ENCODE results near the gene CFAP100. TPM values are rescaled to one million over a fixed set of nuclear protein-coding genes. Genes with fewer than 3 reads are reported as not detected.

The CFAP100 gene
- total RNA-seq, 1 experiment from 2014 or later: not detected

DNA sequence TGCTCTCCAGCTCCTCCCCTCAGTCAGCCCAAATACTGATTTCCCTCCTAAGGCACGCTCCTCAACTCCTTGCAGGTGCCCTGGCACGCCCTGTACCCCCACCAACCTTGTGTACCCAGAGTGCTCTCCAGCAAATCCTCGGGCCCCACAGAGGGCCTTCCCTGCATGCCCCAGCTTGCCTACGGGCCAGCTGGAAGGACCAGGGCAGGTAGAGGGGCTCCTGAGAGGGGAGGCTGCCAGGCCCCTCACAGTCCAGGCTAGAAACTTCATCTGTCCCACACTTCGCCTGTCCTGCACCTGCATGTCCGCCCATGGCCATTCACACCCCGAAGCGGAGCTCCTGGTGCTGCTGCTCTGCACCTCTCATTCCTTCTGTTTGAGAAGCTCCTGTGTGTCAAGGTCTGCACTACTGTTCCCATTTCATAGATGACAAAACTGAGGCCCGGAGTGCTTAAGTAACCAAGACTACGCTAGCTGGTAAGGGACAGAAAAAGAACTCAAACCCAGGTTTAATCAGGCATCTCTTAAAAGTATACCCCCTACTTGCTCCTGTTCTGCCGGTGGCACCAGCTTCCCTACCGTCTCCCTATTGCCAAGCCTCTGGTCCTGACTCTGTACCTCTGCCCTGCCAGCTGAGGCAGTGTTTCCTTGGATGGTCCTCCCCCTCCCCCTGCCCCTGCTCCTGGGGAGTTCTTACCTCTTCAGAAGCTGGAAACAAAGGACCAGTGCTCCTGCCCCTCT lies 45.4 kb downstream of the CFAP100 start:
- Histone ChIP-seq H3K9me2 (replicated peaks; ENCODE audit: low read length) (no peaks in the 10 kb centered on the region), H3K36me3 (ENCODE audit: low read depth, low read length) (no peaks in the 10 kb centered on the region), H3K4me2 (ENCODE audit: low read length) (no peak overlapping the region), H3K27ac (ENCODE audit: low read length) (no peak overlapping the region), H3F3A (ENCODE audit: low read length, unreplicated experiment) (no peaks in the 10 kb centered on the region), H3K79me2 (ENCODE audit: low read length) (no peaks in the 10 kb centered on the region), H3K9me3 (ENCODE audit: low read length) (no peaks in the 10 kb centered on the region), H4K20me1 (ENCODE audit: low read length) (no peaks in the 10 kb centered on the region), H3K9ac (ENCODE audit: low read length) (no peak overlapping the region), H3K27me3 (ENCODE audit: low read length) (no peaks in the 10 kb centered on the region), H3K4me1 (ENCODE audit: insufficient read depth, low read length) (no peaks in the 10 kb centered on the region), H2AFZ (ENCODE audit: low read length) (no peak overlapping the region), H3K4me3 (ENCODE audit: low read length) (no peak overlapping the region)
- ATAC-seq (no peak), DNase-seq (no peak)
- CTCF ChIA-PET: no interaction called here
- no TSS peak for BruUV-seq (replicated peaks)
- TF ChIP-seq, protein P1, sequence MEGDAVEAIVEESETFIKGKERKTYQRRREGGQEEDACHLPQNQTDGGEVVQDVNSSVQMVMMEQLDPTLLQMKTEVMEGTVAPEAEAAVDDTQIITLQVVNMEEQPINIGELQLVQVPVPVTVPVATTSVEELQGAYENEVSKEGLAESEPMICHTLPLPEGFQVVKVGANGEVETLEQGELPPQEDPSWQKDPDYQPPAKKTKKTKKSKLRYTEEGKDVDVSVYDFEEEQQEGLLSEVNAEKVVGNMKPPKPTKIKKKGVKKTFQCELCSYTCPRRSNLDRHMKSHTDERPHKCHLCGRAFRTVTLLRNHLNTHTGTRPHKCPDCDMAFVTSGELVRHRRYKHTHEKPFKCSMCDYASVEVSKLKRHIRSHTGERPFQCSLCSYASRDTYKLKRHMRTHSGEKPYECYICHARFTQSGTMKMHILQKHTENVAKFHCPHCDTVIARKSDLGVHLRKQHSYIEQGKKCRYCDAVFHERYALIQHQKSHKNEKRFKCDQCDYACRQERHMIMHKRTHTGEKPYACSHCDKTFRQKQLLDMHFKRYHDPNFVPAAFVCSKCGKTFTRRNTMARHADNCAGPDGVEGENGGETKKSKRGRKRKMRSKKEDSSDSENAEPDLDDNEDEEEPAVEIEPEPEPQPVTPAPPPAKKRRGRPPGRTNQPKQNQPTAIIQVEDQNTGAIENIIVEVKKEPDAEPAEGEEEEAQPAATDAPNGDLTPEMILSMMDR (conservative IDR thresholded peaks at IDR 0.05; ENCODE audit: low read depth, low read length): no peak
- TF ChIP-seq EZH2phosphoT487 (IDR thresholded peaks at IDR 0.05; ENCODE audit: borderline replicate concordance, low read length): no peak
- TF ChIP-seq EZH2 (IDR thresholded peaks at IDR 0.05; ENCODE audit: low read length, unreplicated experiment): no peak
- intact Hi-C loops (cut with micrococcal nuclease): no loop called here
- POLR2A ChIA-PET (ENCODE audit: unreplicated experiment): no interaction called here

DNA sequence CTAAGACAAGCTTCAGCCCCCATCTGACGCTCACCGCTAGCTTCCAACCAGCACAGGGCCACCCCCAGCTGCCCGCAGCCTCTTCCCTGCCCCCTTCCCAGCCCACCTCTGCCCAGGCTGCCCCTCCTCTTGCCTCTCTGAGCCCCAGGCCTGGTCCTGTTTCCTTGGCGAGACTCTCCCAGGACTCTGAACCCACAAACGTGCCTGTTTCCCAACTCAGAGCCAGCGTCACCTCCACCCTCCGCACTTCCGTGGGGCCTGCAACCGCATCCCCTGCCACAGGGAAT lies 45.9 kb downstream of the CFAP100 start:
- ATAC-seq (no peak), DNase-seq (no peak)
- no peaks in the 10 kb centered on the region for H3K9me3 ChIP-seq (ENCODE audit: low read length)
- H3K4me3 ChIP-seq (ENCODE audit: low read length): no peak overlapping the region
- H4K20me1 ChIP-seq (ENCODE audit: low read length): no peaks in the 10 kb centered on the region
- CTCF ChIA-PET: no interaction called here
- no peaks in the 10 kb centered on the region for H3K4me1 ChIP-seq (ENCODE audit: insufficient read depth, low read length)
- no peaks in the 10 kb centered on the region for H3K79me2 ChIP-seq (ENCODE audit: low read length)
- no peak overlapping the region for H3K27ac ChIP-seq (ENCODE audit: low read length)
- no peaks in the 10 kb centered on the region for H3K27me3 ChIP-seq (ENCODE audit: low read length)
- no peak overlapping the region for H3K4me2 ChIP-seq (ENCODE audit: low read length)
- no peaks in the 10 kb centered on the region for H3F3A ChIP-seq (ENCODE audit: low read length, unreplicated experiment)
- H3K36me3 ChIP-seq (ENCODE audit: low read depth, low read length): no peaks in the 10 kb centered on the region
- no peak overlapping the region for H3K9ac ChIP-seq (ENCODE audit: low read length)
- H2AFZ ChIP-seq (ENCODE audit: low read length): no peak overlapping the region
- BruUV-seq (replicated peaks): no TSS peak
- intact Hi-C loops (cut with micrococcal nuclease): no loop called here
- TF ChIP-seq EZH2phosphoT487 (IDR thresholded peaks at IDR 0.05; ENCODE audit: borderline replicate concordance, low read length): no peak
- POLR2A ChIA-PET (ENCODE audit: unreplicated experiment): no interaction called here
- no peaks in the 10 kb centered on the region for H3K9me2 ChIP-seq (replicated peaks; ENCODE audit: low read length)

DNA sequence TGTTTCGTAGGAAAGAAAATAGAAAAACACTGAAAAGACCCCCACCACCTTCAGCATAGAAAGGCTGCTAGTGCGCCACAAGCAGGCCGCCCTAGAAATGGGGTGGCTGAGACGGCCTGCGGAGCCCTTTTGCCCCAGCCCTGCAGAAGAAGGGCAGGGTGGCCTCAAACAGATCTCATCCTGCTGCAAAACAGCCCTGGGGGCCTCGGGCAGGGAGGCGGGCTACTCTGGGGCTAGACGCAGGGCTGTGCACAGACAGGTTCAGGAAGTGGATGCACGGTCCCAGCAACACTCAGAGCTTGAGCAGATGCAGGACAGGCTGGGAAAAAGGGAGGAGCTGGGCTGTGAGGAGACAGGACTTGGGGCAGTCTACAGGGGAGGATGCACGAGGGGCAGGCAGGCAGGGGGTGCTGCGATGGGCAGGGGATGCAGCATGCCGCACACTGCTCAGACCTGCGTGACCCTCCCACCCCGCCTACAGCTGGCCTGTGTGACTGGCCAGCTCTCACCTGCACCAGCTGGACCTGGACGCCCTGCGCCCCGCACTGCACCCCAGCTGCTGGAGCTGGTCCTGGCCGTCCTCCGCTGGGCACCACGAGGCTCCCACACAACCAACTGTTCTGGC lies 46.7 kb downstream of the CFAP100 start:
- Histone ChIP-seq H3K4me3 (ENCODE audit: low read length) (no peak overlapping the region), H3K9me3 (ENCODE audit: low read length) (no peaks in the 10 kb centered on the region), H2AFZ (ENCODE audit: low read length) (no peak overlapping the region), H3K9ac (ENCODE audit: low read length) (no peak overlapping the region), H3K36me3 (ENCODE audit: low read depth, low read length) (no peaks in the 10 kb centered on the region), H3K4me1 (ENCODE audit: insufficient read depth, low read length) (no peaks in the 10 kb centered on the region), H3K9me2 (replicated peaks; ENCODE audit: low read length) (no peaks in the 10 kb centered on the region), H3K27me3 (ENCODE audit: low read length) (no peaks in the 10 kb centered on the region), H3K27ac (ENCODE audit: low read length) (no peak overlapping the region), H4K20me1 (ENCODE audit: low read length) (no peaks in the 10 kb centered on the region), H3F3A (ENCODE audit: low read length, unreplicated experiment) (no peaks in the 10 kb centered on the region), H3K4me2 (ENCODE audit: low read length) (no peak overlapping the region), H3K79me2 (ENCODE audit: low read length) (no peaks in the 10 kb centered on the region)
- intact Hi-C loops (cut with micrococcal nuclease): no loop called here
- ATAC-seq: no peak
- no peak for TF ChIP-seq EZH2phosphoT487 (IDR thresholded peaks at IDR 0.05; ENCODE audit: borderline replicate concordance, low read length)
- TF ChIP-seq EZH2 (IDR thresholded peaks at IDR 0.05; ENCODE audit: low read length, unreplicated experiment): no peak
- TF ChIP-seq, protein P1 (conservative IDR thresholded peaks at IDR 0.05; ENCODE audit: low read depth, low read length): no peak
- BruUV-seq (replicated peaks): no TSS peak
- POLR2A ChIA-PET (ENCODE audit: unreplicated experiment): no interaction called here
- no peak for DNase-seq
- CTCF ChIA-PET: no interaction called here

Measured in PC-3 (cell line).